T-helper 2 cell treated with Interferon-gamma antibody and Interleukin-4, amounts not matched to agents 100 ng/mL and 5 ng/mL, for 36 hours (primary cell): ENCODE data around the gene ZER1. TPM values are rescaled to one million over a fixed set of nuclear protein-coding genes. Genes with fewer than 3 reads are reported as not detected.

Source experiments
- intact Hi-C: fragments of 100-400 bp; cut with micrococcal nuclease; formaldehyde crosslinking; loops from one replicate; pipeline ENCODE4 v1.15.1; 2023
- total RNA-seq: library from RNA; stranded (reverse); gene quantifications from 2 replicates; pipeline ENCODE4 v1.2.3, GENCODE V29; 2022

Gene ZER1
- total RNA-seq, 1 donor from 2014 or later, result 16.3 TPM

GRCh38 chr9:128718475-128718874 is 53.3 kb downstream of the ZER1 start:
- intact Hi-C loops, result no loop called here

GRCh38 chr9:128718047-128718446 is 53.7 kb downstream of the ZER1 start:
- intact Hi-C loops, result no loop called here

- intact Hi-C loops, result no loop called here
Measured at GRCh38 chr9:128716581-128717254, 55.0 kb downstream of the ZER1 start.

- intact Hi-C loops, result no loop called here
Measured at GRCh38 chr9:128715436-128715750, 56.3 kb downstream of the ZER1 start.

GRCh38 chr9:128714586-128715435 is 56.9 kb downstream of the ZER1 start:
- intact Hi-C loops, result no loop called here

- intact Hi-C loops, result no loop called here
Measured at GRCh38 chr9:128713941-128714573, 57.7 kb downstream of the ZER1 start.

GRCh38 chr9:128713411-128713780 is 58.3 kb downstream of the ZER1 start:
- intact Hi-C loops, result no loop called here

- intact Hi-C loops, result no loop called here
Measured at GRCh38 chr9:128712451-128713410, 59.0 kb downstream of the ZER1 start.

- intact Hi-C loops, result no loop called here
Measured at GRCh38 chr9:128707446-128707845, 64.3 kb downstream of the ZER1 start.

- intact Hi-C loops, result no loop called here
Measured at GRCh38 chr9:128706671-128707381, 64.9 kb downstream of the ZER1 start.

- intact Hi-C loops, result no loop called here
Measured at GRCh38 chr9:128706045-128706444, 65.7 kb downstream of the ZER1 start.

- intact Hi-C loops, result no loop called here
Measured at GRCh38 chr9:128705051-128705965, 66.4 kb downstream of the ZER1 start.

- intact Hi-C loops, result loop anchor here (5.0 kb wide), 1 partner anchor 47 kb away; the partner anchor contains the start of gene DYNC2I2
Measured at GRCh38 chr9:128704356-128704670, 67.4 kb downstream of the ZER1 start.

GRCh38 chr9:128703616-128704355 is 67.9 kb downstream of the ZER1 start:
- intact Hi-C loops, result loop anchor here (5.0 kb wide), 1 partner anchor 46 kb away; the partner anchor contains the start of gene DYNC2I2

GRCh38 chr9:128702949-128703615 is 68.6 kb downstream of the ZER1 start:
- intact Hi-C loops, result loop anchor here (1.0 to 5.0 kb wide), 2 partner anchors 13 to 46 kb away; partner anchors contain the start of gene DYNC2I2

- intact Hi-C loops, result loop anchor here (1.0 to 5.0 kb wide), 2 partner anchors 12 to 45 kb away; partner anchors contain the start of gene DYNC2I2
Measured at GRCh38 chr9:128702445-128702948, 69.2 kb downstream of the ZER1 start, which contains the start of gene PKN3. Gene PKN3, plus strand, starts transcription at chr9:128702503. Its CDS starts 413 bp downstream, at chr9:128702916.

GRCh38 chr9:128701227-128701854 is 70.4 kb downstream of the ZER1 start:
- intact Hi-C loops, result loop anchor here (5.0 kb wide), 1 partner anchor 44 kb away; the partner anchor contains the start of gene DYNC2I2
